ENCODE results near the gene SERPINA3.
"Not testable (repeated sequence)": the region's sequence is repeated elsewhere in the genome, so short reads cannot be mapped to it uniquely, and the experiment has no call there.

The SERPINA3 gene

DNA sequence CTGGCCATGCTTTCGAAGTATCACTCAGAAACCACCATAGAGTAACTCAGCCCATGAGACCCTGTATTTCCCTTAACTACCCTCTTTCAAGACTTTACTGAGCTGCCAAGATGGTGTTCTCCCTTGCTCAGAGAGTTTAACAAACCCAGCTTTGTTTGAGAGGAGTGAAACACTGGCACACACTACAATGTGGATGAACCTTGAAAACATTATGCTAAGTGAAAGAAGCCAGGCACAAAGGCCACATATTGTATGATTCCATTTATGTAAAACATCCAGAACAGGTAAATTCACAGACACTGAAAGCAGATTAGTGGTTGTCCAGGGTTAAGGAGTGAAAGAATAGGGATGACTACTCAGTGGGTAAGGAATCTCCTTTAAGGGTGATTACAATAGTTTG, 18.9 kb downstream of the SERPINA3 start:
- no peak for FAIRE-seq
- DNase-seq (ENCODE audit: low spot score) = no peak

GRCh38 chr14:94631536-94632304, 19.5 kb downstream of the SERPINA3 start:
- FAIRE-seq (no peak), DNase-seq (ENCODE audit: low spot score) (no peak)

GRCh38 chr14:94632305-94632590, 20.1 kb downstream of the SERPINA3 start:
- FAIRE-seq (no peak), DNase-seq (ENCODE audit: low spot score) (no peak)

- FAIRE-seq (no peak), DNase-seq (ENCODE audit: low spot score) (no peak)
These were observed 20.9 kb downstream of the SERPINA3 start for GRCh38 chr14:94633121-94633520.

DNA sequence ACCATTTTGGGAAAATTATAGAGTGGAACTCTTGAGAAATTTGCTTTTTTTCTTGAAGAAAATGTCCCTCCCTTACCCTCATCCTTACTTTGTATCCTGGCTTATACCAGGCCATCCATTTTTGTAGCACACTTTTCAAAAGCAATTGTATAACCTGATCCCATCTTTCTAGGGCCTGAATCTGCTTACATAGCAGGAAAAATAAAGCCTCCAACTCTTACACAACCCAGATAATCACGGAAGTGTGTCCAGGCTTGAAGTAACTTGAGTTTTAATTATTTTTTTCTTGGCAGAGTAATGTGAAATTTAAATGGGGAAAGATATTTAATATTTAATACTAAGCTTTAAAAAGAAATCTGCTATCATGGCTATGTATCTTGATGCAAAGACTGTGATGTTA, 23.0 kb downstream of the SERPINA3 start:
- DNase-seq (ENCODE audit: low spot score) = no peak
- FAIRE-seq = no peak

DNA sequence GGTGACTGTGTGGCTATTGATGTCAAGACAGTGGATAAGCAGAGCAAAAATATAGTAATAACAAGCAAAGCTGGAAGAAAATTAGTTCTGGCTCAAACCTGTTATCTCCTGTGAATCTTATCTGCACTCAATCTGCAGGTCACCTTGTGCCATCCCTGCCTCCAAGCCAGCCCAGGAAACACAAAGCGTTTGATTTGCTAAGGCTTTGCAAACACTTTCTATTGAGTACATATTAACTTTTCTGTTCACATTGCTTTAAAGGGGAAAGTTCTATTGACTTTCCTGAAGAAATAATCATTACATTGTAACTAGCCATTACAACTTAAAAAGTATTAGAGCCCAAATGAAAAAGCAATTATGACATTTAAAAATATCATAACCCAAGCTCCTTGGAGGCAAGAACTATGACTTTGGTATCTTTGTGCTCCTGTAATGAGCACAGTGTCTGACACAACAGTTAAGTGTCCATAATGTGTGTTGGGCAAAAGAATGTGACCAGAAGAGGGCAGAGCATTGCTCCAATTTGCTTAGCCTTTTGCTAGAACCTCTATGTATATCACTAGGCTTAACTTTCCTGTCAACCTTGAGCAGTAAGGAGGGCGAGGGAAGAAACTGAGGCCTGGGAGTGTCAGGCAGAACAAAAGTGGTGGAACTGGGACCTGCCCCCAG, 24.7 kb downstream of the SERPINA3 start:
- FAIRE-seq = no peak
- no peak for DNase-seq (ENCODE audit: low spot score)

- FAIRE-seq = not testable (repeated sequence)
These were observed 25.6 kb downstream of the SERPINA3 start for GRCh38 chr14:94637814-94638213.

GRCh38 chr14:94638339-94638738, 26.1 kb downstream of the SERPINA3 start:
- FAIRE-seq = no peak
- DNase-seq (ENCODE audit: low spot score) = no peak

More at GRCh38 chr14:94637814-94638213, 25.6 kb downstream of the SERPINA3 start:
- not testable (repeated sequence) for DNase-seq (ENCODE audit: low spot score)

GRCh38 chr14:94638961-94639817, 27.0 kb downstream of the SERPINA3 start:
- no peak for FAIRE-seq
- DNase-seq (ENCODE audit: low spot score) = no peak

GRCh38 chr14:94640721-94641631, 28.8 kb downstream of the SERPINA3 start:
- no peak for DNase-seq (ENCODE audit: low spot score)
- FAIRE-seq = no peak

GRCh38 chr14:94641632-94641955, 29.4 kb downstream of the SERPINA3 start:
- no peak for FAIRE-seq
- no peak for DNase-seq (ENCODE audit: low spot score)

- DNase-seq (ENCODE audit: low spot score) (no peak), FAIRE-seq (no peak)
These were observed 31.3 kb downstream of the SERPINA3 start for GRCh38 chr14:94643316-94644101.

DNA sequence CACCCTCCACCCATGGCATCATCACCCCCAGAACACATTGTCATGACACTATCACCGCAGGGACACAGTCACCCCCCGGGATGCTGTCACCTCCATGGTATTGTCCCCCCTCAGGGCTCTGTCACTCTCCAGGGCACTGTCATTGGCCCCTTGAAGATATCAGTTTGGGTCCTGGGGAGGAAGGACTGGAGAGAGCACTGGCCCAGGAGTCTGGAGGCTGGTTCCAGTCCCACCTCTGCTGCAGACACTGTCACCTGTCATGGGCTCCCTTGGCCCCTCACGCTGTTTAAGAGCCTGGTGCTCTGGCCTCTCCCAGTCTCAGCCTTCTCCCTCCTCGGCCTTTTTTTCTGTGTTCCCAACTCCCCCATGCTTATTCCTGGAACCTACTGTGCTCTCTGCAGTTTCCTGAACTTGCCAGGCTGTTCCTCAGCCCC, 31.9 kb downstream of the SERPINA3 start:
- no peak for FAIRE-seq
- DNase-seq (ENCODE audit: low spot score) = no peak

DNA sequence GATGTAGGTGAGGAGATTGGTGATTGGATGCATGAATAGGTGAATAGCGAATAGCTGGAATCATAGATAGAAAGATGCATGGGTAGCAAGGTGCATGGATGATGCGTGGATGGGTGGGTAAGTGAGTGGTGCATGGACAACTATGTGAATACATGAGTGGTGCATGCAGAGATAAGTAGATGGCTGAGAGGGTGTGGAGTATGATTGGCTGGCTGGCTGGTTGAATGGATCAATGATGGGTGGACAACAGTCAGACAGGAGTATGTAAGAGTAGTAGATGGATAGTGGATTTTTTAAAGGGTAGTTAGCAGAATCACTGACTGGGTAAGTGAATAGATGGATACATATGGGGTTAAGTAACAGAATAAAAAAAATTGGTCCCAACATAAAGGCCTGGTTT, 33.9 kb downstream of the SERPINA3 start:
- no peak for DNase-seq (ENCODE audit: low spot score)
- FAIRE-seq = no peak

- FAIRE-seq (no peak), DNase-seq (ENCODE audit: low spot score) (peak; percentile 12)
These were observed 34.3 kb downstream of the SERPINA3 start for GRCh38 chr14:94646481-94646880.

DNA sequence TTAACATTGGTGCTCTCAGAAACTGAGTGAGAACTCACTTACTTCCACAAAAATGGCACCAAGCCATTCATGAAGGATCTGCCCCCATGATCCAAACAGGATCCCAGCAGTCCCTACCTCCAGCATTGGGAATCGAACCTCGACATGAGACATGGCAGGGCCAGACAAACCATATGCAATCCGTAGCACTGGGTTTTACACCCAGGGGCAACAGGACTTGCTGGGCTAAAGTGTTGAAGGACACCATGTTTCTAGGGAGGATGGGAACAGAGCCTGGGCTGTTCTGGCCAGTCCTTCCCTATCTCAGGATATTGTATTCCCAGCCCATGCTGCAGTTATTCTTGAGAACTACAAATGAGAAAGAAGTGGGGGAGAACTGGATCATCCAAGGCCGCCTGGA, 36.6 kb downstream of the SERPINA3 start:
- FAIRE-seq (no peak), DNase-seq (ENCODE audit: low spot score) (no peak)

DNA sequence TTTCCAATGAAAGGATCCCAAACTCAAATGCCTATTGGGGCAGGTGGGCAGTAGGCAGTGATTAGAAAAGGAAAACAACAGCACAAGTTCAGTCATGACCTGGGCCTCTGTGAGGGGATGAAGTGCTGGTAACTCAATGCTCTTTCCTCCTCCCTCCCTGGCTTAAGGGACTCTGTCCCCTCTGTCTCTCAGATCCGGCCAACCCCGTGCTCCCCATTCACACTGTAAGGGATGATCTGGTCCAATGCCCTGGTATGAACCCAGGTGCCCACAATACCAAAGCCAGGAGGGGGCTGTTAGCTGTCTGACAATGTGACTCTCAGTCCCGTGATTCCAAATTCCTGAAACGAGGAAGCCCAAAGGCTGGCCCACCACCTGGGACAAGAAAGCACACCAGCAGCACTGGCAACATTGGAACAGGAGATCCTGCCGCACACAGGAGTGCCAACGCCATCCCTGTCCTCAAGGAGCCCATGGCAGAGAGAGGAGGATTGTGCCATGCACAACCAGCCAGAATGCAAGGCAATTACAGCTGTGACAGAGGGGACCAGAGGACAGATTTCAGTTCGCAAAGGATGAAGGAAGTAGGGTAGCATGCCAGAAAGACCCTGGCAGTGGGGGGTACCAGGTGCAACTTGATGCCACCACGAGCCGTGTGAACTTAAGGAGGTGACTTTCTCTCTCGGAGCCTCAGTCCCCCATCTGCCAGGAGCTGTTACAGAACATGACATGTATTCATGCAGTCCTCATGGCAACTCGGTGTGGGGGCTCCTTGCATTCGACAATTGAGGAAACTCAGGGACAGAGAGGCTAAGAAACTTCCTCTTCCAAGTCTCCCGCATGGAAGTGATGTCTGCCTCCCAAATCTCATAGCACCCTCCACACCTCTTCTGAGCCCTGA, 37.6 kb downstream of the SERPINA3 start:
- FAIRE-seq (no peak), DNase-seq (ENCODE audit: low spot score) (no peak)

GRCh38 chr14:94650444-94650775, 38.2 kb downstream of the SERPINA3 start:
- DNase-seq (ENCODE audit: low spot score) (no peak), FAIRE-seq (no peak)
